Activated CD4-positive, alpha-beta T cell treated with anti-CD3 and anti-CD28 coated beads for 36 hours (primary cell): ENCODE data around the gene LYRM2. TPM values are rescaled to one million over a fixed set of nuclear protein-coding genes. Genes with fewer than 3 reads are reported as not detected.

Experiments
- ATAC-seq: fragments of 200-7000 bp; cut with Tn5 transposase; one replicate; pipeline ENCODE4 v1.10.0; 2021; ENCODE audit warnings: mild to moderate bottlenecking, moderate library complexity
- CTCF ChIA-PET: fragments of 350-600 bp; sonication (Branson Sonifier 250); formaldehyde crosslinking; loops from one replicate; lab custom pipeline; 2021; ENCODE audit warnings: antibody characterized with exemption; lab: Charles Lee
- POLR2A ChIA-PET: fragments of 350-600 bp; sonication (Branson Sonifier 250); formaldehyde crosslinking; loops from one replicate; lab custom pipeline; 2021; ENCODE audit warnings: antibody characterized with exemption, inconsistent platforms; lab: Charles Lee
- DNase-seq: peaks from one replicate; pipeline ENCODE4 v3.0.0-alpha.2; 2020
- H3K27ac Mint-ChIP-seq: one replicate; pipeline ENCODE4 v1.8.0; 2021; ENCODE audit warnings: mixed read lengths
- H3K27me3 Mint-ChIP-seq: one replicate; pipeline ENCODE4 v1.8.0; 2021; ENCODE audit warnings: mixed read lengths
- H3K36me3 Mint-ChIP-seq: one replicate; pipeline ENCODE4 v1.8.0; 2021; ENCODE audit warnings: low read depth, mixed read lengths
- H3K4me1 Mint-ChIP-seq: one replicate; pipeline ENCODE4 v1.8.0; 2021; ENCODE audit warnings: mixed read lengths
- H3K4me3 Mint-ChIP-seq: one replicate; pipeline ENCODE4 v1.8.0; 2021; ENCODE audit warnings: mild to moderate bottlenecking, moderate library complexity, mixed read lengths
- H3K9me3 Mint-ChIP-seq: one replicate; pipeline ENCODE4 v1.8.0; 2021; ENCODE audit warnings: low read depth, mixed read lengths
- intact Hi-C, 2 experiments: fragments of 100-400 bp; cut with DNase I in 1 of 2; cut with micrococcal nuclease in 1 of 2; formaldehyde crosslinking; loops; one replicate each; pipeline versions ENCODE4 v1.14.2 to v1.15.1; 2022 to 2024; cut with DNase I, micrococcal nuclease
- total RNA-seq, 2 experiments: library from RNA; stranded (reverse); gene quantifications; one replicate each; pipeline ENCODE4 v1.2.3, GENCODE V29; 2021

The LYRM2 gene
- total RNA-seq, 2 experiments from 2014 or later: 24.5 to 27.9 TPM

GRCh38 chr6:89596056-89596455 lies 42.5 kb downstream of the LYRM2 start:
- H3K27ac Mint-ChIP-seq: peak overlapping the region; percentile 76
- DNase-seq (peak; percentile 7), ATAC-seq (peak; percentile 90)
- peaks cover 2% of the 10 kb centered on the region for H3K36me3 Mint-ChIP-seq
- no peaks in the 10 kb centered on the region for H3K27me3 Mint-ChIP-seq
- ChIA-PET CTCF (interaction anchor here (0.7 to 1.4 kb wide), 2 partner anchors 14 to 24 kb away, joined by 3 to 4 read pairs; no protein-coding TSS in a partner anchor), POLR2A (no interaction called here)
- no peak overlapping the region for H3K4me3 Mint-ChIP-seq
- peaks cover 2% of the 10 kb centered on the region for H3K9me3 Mint-ChIP-seq
- H3K4me1 Mint-ChIP-seq: peaks cover 9% of the 10 kb centered on the region
- intact Hi-C loops: loop anchor here in 1 of 2 experiments (5.0 kb wide), 1 partner anchor 229 kb away; no protein-coding TSS in a partner anchor

DNA sequence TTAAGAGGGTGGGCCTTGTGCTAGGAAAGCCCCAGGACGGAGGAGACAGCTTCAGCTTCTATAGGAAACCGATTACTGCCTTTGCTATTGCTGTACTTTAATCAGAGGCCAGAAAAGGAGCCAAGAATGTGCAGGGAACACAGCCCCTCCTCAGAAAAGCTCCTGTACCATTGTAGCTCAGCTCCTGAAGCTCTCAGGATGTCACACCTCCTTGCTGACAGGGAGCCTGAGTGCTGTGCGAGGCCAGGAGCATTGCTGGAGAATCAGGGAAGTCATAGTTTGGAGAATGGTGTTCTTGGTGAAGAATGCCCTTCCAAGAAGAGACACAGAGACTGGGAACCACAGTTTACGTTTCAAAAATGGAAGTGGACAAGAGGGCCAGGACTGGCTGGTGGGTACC lies 46.8 kb downstream of the LYRM2 start:
- intact Hi-C loops: no loop called here
- no peaks in the 10 kb centered on the region for H3K36me3 Mint-ChIP-seq
- ChIA-PET CTCF (interaction anchor here (0.7 to 1.0 kb wide), 2 partner anchors 8 to 17 kb away, joined by 3 to 4 read pairs; no protein-coding TSS in a partner anchor), POLR2A (no interaction called here)
- no peak overlapping the region for H3K4me3 Mint-ChIP-seq
- peaks cover 9% of the 10 kb centered on the region for H3K4me1 Mint-ChIP-seq
- H3K27me3 Mint-ChIP-seq: no peaks in the 10 kb centered on the region
- DNase-seq (no peak), ATAC-seq (no peak)
- no peaks in the 10 kb centered on the region for H3K9me3 Mint-ChIP-seq
- no peak overlapping the region for H3K27ac Mint-ChIP-seq

GRCh38 chr6:89590133-89590532 lies 48.4 kb downstream of the LYRM2 start:
- Mint-ChIP-seq H3K4me1 (no peaks in the 10 kb centered on the region), H3K4me3 (no peak overlapping the region), H3K9me3 (no peaks in the 10 kb centered on the region), H3K36me3 (no peaks in the 10 kb centered on the region), H3K27me3 (no peaks in the 10 kb centered on the region), H3K27ac (no peak overlapping the region)
- DNase-seq (no peak), ATAC-seq (no peak)
- ChIA-PET CTCF (interaction anchor here (1.3 kb wide), 1 partner anchor 19 kb away, joined by 5 read pairs; no protein-coding TSS in a partner anchor), POLR2A (no interaction called here)
- intact Hi-C loops: no loop called here

- DNase-seq (no peak), ATAC-seq (no peak)
- no peak overlapping the region for H3K27ac Mint-ChIP-seq
- H3K36me3 Mint-ChIP-seq: no peaks in the 10 kb centered on the region
- no peaks in the 10 kb centered on the region for H3K9me3 Mint-ChIP-seq
- H3K4me1 Mint-ChIP-seq: no peaks in the 10 kb centered on the region
- no peak overlapping the region for H3K4me3 Mint-ChIP-seq
- intact Hi-C loops: no loop called here
- CTCF ChIA-PET: no interaction called here
- H3K27me3 Mint-ChIP-seq: no peaks in the 10 kb centered on the region
- POLR2A ChIA-PET: no interaction called here
These were observed 49.1 kb downstream of the LYRM2 start for GRCh38 chr6:89589297-89590025.

- Mint-ChIP-seq H3K27ac (no peak overlapping the region), H3K27me3 (no peaks in the 10 kb centered on the region), H3K36me3 (no peaks in the 10 kb centered on the region), H3K4me3 (no peak overlapping the region), H3K9me3 (no peaks in the 10 kb centered on the region), H3K4me1 (no peaks in the 10 kb centered on the region)
- CTCF ChIA-PET: no interaction called here
- no peak for ATAC-seq
- no peak for DNase-seq
- intact Hi-C loops: no loop called here
- POLR2A ChIA-PET: no interaction called here
These were observed 53.4 kb downstream of the LYRM2 start for GRCh38 chr6:89585154-89585553.

GRCh38 chr6:89584539-89584938 lies 54.0 kb downstream of the LYRM2 start:
- DNase-seq (no peak), ATAC-seq (no peak)
- Mint-ChIP-seq H3K36me3 (no peaks in the 10 kb centered on the region), H3K27me3 (no peaks in the 10 kb centered on the region), H3K4me1 (no peaks in the 10 kb centered on the region), H3K9me3 (no peaks in the 10 kb centered on the region), H3K27ac (no peak overlapping the region), H3K4me3 (no peak overlapping the region)
- ChIA-PET CTCF (interaction anchor here (1.8 kb wide), 1 partner anchor 15 kb away, joined by 5 read pairs; no protein-coding TSS in a partner anchor), POLR2A (no interaction called here)
- intact Hi-C loops: no loop called here

- CTCF ChIA-PET: interaction anchor here (0.6 to 1.8 kb wide), 2 partner anchors 8 to 16 kb away, joined by 4 to 5 read pairs; no protein-coding TSS in a partner anchor
These were observed 55.0 kb downstream of the LYRM2 start for GRCh38 chr6:89583559-89583958.

GRCh38 chr6:89582669-89583325 lies 55.8 kb downstream of the LYRM2 start:
- Mint-ChIP-seq H3K36me3 (no peaks in the 10 kb centered on the region), H3K9me3 (no peaks in the 10 kb centered on the region), H3K27me3 (no peaks in the 10 kb centered on the region), H3K4me1 (no peaks in the 10 kb centered on the region), H3K4me3 (no peak overlapping the region), H3K27ac (no peak overlapping the region)
- ChIA-PET CTCF (no interaction called here), POLR2A (no interaction called here)
- ATAC-seq (no peak), DNase-seq (no peak)
- intact Hi-C loops: no loop called here

More at GRCh38 chr6:89583559-89583958, 55.0 kb downstream of the LYRM2 start:
- POLR2A ChIA-PET: no interaction called here
- Mint-ChIP-seq H3K9me3 (no peaks in the 10 kb centered on the region), H3K36me3 (no peaks in the 10 kb centered on the region), H3K4me3 (no peak overlapping the region), H3K4me1 (no peaks in the 10 kb centered on the region), H3K27ac (no peak overlapping the region), H3K27me3 (no peaks in the 10 kb centered on the region)
- no peak for DNase-seq
- intact Hi-C loops: no loop called here
- no peak for ATAC-seq

- ATAC-seq (no peak), DNase-seq (no peak)
- Mint-ChIP-seq H3K4me3 (no peak overlapping the region), H3K27me3 (no peaks in the 10 kb centered on the region), H3K36me3 (no peaks in the 10 kb centered on the region), H3K4me1 (no peaks in the 10 kb centered on the region), H3K27ac (no peak overlapping the region), H3K9me3 (no peaks in the 10 kb centered on the region)
- intact Hi-C loops: no loop called here
- CTCF ChIA-PET: interaction anchor here (0.7 kb wide), 1 partner anchor 18 kb away, joined by 3 read pairs; no protein-coding TSS in a partner anchor
- POLR2A ChIA-PET: no interaction called here
These were observed 56.9 kb downstream of the LYRM2 start for GRCh38 chr6:89581689-89582088.

DNA sequence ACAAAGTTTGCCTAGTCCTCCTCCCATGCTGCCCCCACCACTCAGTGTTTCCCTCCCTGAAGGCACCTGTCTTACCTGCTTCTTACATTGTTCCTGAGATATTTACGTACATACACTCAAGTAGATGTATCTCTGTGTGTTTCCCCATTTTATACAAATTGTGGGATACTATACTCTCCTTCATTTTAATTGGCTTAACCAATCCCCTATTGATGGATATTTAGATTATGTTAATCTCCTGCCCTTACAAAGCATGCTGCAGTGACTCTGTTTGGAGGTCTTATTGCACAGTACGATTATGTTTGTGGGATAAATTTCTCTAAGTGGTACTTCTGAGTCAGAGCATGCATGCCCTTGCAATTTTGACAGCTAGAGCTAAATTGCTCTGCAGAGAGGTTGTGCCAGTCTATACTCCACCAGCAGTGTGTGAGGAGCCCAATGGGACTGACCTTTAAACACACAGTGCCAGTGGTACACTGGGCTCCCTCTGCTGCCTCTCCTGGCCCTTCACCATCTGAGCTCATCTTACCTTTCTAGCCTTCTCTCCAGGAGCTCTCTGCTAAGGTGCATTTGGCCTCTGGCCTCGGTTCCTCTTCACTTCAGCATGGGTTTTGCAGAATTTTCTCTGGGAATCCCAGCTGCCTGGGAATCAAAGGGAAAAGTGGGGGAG lies 57.4 kb downstream of the LYRM2 start:
- Mint-ChIP-seq H3K27me3 (no peaks in the 10 kb centered on the region), H3K4me1 (no peaks in the 10 kb centered on the region), H3K36me3 (no peaks in the 10 kb centered on the region), H3K27ac (no peak overlapping the region), H3K9me3 (no peaks in the 10 kb centered on the region), H3K4me3 (no peak overlapping the region)
- ATAC-seq (no peak), DNase-seq (no peak)
- ChIA-PET CTCF (interaction anchor here (0.7 kb wide), 2 partner anchors 19 to 29 kb away, joined by 3 read pairs; no protein-coding TSS in a partner anchor), POLR2A (no interaction called here)
- intact Hi-C loops: no loop called here

GRCh38 chr6:89575562-89575960 lies 63.0 kb downstream of the LYRM2 start:
- no peaks in the 10 kb centered on the region for H3K27me3 Mint-ChIP-seq
- no peaks in the 10 kb centered on the region for H3K4me1 Mint-ChIP-seq
- H3K4me3 Mint-ChIP-seq: no peak overlapping the region
- intact Hi-C loops: no loop called here
- no peak for ATAC-seq
- ChIA-PET POLR2A (no interaction called here), CTCF (interaction anchor here (0.9 kb wide), 1 partner anchor 62 kb away, joined by 4 read pairs; no protein-coding TSS in a partner anchor)
- no peaks in the 10 kb centered on the region for H3K36me3 Mint-ChIP-seq
- no peak overlapping the region for H3K27ac Mint-ChIP-seq
- H3K9me3 Mint-ChIP-seq: no peaks in the 10 kb centered on the region
- DNase-seq: no peak
